Measurements from ENCODE around the gene HOXC6.

HOXC6 gene

DNA sequence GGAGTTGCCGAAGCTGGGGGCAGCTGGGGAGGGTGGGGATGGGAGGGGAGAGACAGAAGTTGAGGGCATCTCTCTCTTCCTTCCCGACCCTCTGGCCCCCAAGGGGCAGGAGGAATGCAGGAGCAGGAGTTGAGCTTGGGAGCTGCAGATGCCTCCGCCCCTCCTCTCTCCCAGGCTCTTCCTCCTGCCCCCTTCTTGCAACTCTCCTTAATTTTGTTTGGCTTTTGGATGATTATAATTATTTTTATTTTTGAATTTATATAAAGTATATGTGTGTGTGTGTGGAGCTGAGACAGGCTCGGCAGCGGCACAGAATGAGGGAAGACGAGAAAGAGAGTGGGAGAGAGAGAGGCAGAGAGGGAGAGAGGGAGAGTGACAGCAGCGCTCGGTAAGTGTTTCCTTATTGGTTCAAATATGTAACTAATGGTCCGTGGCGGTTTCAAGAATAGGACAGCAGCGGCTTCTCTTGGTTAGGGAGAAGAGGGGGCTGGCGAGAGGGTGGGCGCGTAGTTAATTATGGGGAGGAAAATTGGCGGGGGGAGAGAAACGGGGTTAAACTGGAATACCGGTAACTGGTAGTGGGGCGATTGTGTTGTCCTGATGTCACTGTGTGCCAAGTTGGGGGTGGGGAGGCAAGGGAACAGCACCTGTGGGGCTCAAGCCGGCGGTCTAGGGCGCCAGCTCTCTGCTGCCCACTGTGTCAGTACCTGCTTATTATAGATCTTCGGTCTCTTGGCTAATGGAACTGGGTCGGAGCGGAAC lies 11.0 kb upstream of the HOXC6 start (continued):
- TF ChIP-seq GLIS1 (tag by site-specific recombination; IDR thresholded peaks at IDR 0.05), result no peak; the same call in 1 of the 2 replicates
- TF ChIP-seq, protein P1, sequence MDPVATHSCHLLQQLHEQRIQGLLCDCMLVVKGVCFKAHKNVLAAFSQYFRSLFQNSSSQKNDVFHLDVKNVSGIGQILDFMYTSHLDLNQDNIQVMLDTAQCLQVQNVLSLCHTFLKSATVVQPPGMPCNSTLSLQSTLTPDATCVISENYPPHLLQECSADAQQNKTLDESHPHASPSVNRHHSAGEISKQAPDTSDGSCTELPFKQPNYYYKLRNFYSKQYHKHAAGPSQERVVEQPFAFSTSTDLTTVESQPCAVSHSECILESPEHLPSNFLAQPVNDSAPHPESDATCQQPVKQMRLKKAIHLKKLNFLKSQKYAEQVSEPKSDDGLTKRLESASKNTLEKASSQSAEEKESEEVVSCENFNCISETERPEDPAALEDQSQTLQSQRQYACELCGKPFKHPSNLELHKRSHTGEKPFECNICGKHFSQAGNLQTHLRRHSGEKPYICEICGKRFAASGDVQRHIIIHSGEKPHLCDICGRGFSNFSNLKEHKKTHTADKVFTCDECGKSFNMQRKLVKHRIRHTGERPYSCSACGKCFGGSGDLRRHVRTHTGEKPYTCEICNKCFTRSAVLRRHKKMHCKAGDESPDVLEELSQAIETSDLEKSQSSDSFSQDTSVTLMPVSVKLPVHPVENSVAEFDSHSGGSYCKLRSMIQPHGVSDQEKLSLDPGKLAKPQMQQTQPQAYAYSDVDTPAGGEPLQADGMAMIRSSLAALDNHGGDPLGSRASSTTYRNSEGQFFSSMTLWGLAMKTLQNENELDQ (tag by site-specific recombination; IDR thresholded peaks at IDR 0.05; ENCODE audit: low read depth), result no peak
- TF ChIP-seq, protein P2, sequence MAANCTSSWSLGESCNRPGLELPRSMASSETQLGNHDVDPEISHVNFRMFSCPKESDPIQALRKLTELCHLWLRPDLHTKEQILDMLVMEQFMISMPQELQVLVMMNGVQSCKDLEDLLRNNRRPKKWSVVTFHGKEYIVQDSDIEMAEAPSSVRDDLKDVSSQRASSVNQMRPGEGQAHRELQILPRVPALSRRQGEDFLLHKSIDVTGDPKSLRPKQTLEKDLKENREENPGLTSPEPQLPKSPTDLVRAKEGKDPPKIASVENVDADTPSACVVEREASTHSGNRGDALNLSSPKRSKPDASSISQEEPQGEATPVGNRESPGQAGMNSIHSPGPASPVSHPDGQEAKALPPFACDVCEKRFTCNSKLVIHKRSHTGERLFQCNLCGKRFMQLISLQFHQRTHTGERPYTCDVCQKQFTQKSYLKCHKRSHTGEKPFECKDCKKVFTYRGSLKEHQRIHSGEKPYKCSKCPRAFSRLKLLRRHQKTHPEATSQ (tag by site-specific recombination; IDR thresholded peaks at IDR 0.05), result 0 out of 2 replicates have a peak, but pooled peaks have one; percentile 38
- TF ChIP-seq SP2 (tag by site-specific recombination; IDR thresholded peaks at IDR 0.05), result peak; percentile 64
- peak; percentile 32; the same call in 1 of the 2 replicates for TF ChIP-seq ZNF10 (tag by site-specific recombination; IDR thresholded peaks at IDR 0.05)
- peak; percentile 83; the same call in 1 of the 2 replicates for TF ChIP-seq ZNF391 (tag by site-specific recombination; IDR thresholded peaks at IDR 0.05; ENCODE audit: borderline replicate concordance, low read depth)
- TF ChIP-seq ZNF132 (tag by site-specific recombination; IDR thresholded peaks at IDR 0.05; ENCODE audit: borderline replicate concordance), result no peak
- TF ChIP-seq ZNF423 (tag by site-specific recombination; IDR thresholded peaks at IDR 0.05), result no peak
- TF ChIP-seq BCL11B (tag by site-specific recombination; IDR thresholded peaks at IDR 0.05; ENCODE audit: low read depth), result peak; percentile 67; the same call in 1 of the 2 replicates
- TF ChIP-seq ZBTB48 (tag by site-specific recombination; IDR thresholded peaks at IDR 0.05), result peak; percentile 93
- TF ChIP-seq ZBTB7A (tag by site-specific recombination; IDR thresholded peaks at IDR 0.05; ENCODE audit: low read depth), result peak; percentile 89; the same call in 1 of the 2 replicates
- TF ChIP-seq, protein P3, sequence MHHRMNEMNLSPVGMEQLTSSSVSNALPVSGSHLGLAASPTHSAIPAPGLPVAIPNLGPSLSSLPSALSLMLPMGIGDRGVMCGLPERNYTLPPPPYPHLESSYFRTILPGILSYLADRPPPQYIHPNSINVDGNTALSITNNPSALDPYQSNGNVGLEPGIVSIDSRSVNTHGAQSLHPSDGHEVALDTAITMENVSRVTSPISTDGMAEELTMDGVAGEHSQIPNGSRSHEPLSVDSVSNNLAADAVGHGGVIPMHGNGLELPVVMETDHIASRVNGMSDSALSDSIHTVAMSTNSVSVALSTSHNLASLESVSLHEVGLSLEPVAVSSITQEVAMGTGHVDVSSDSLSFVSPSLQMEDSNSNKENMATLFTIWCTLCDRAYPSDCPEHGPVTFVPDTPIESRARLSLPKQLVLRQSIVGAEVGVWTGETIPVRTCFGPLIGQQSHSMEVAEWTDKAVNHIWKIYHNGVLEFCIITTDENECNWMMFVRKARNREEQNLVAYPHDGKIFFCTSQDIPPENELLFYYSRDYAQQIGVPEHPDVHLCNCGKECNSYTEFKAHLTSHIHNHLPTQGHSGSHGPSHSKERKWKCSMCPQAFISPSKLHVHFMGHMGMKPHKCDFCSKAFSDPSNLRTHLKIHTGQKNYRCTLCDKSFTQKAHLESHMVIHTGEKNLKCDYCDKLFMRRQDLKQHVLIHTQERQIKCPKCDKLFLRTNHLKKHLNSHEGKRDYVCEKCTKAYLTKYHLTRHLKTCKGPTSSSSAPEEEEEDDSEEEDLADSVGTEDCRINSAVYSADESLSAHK (tag by site-specific recombination; IDR thresholded peaks at IDR 0.05), result peak; percentile 100
- peak; percentile 99 for TF ChIP-seq SCRT2 (tag by site-specific recombination; IDR thresholded peaks at IDR 0.05)
- TF ChIP-seq, protein P4, sequence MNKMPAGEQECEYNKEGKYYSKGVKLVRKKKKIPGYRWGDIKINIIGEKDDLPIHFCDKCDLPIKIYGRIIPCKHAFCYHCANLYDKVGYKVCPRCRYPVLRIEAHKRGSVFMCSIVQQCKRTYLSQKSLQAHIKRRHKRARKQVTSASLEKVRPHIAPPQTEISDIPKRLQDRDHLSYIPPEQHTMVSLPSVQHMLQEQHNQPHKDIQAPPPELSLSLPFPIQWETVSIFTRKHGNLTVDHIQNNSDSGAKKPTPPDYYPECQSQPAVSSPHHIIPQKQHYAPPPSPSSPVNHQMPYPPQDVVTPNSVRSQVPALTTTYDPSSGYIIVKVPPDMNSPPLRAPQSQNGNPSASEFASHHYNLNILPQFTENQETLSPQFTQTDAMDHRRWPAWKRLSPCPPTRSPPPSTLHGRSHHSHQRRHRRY (tag by site-specific recombination; IDR thresholded peaks at IDR 0.05), result no peak
- TF ChIP-seq TRIM28 (IDR thresholded peaks at IDR 0.05; ENCODE audit: borderline replicate concordance, low read length), result no peak
- TF ChIP-seq, protein P5, sequence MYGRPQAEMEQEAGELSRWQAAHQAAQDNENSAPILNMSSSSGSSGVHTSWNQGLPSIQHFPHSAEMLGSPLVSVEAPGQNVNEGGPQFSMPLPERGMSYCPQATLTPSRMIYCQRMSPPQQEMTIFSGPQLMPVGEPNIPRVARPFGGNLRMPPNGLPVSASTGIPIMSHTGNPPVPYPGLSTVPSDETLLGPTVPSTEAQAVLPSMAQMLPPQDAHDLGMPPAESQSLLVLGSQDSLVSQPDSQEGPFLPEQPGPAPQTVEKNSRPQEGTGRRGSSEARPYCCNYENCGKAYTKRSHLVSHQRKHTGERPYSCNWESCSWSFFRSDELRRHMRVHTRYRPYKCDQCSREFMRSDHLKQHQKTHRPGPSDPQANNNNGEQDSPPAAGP (tag by site-specific recombination; IDR thresholded peaks at IDR 0.05), result peak; percentile 33; the same call in 1 of the 2 replicates
- no peak; the same call in 1 of the 2 replicates for TF ChIP-seq MZF1 (tag by site-specific recombination; IDR thresholded peaks at IDR 0.05; ENCODE audit: borderline replicate concordance)
- no peak for TF ChIP-seq ZNF248 (tag by site-specific recombination; IDR thresholded peaks at IDR 0.05)
- peak; percentile 38 for TF ChIP-seq ZNF510 (tag by site-specific recombination; IDR thresholded peaks at IDR 0.05; ENCODE audit: insufficient replicate concordance)
- TF ChIP-seq, protein P6, sequence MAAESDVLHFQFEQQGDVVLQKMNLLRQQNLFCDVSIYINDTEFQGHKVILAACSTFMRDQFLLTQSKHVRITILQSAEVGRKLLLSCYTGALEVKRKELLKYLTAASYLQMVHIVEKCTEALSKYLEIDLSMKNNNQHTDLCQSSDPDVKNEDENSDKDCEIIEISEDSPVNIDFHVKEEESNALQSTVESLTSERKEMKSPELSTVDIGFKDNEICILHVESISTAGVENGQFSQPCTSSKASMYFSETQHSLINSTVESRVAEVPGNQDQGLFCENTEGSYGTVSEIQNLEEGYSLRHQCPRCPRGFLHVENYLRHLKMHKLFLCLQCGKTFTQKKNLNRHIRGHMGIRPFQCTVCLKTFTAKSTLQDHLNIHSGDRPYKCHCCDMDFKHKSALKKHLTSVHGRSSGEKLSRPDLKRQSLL (tag by site-specific recombination; IDR thresholded peaks at IDR 0.05), result 0 out of 2 replicates have a peak, but pooled peaks have one; percentile 33
- TF ChIP-seq ZNF514 (tag by site-specific recombination; IDR thresholded peaks at IDR 0.05), result no peak
- TF ChIP-seq SETDB1 (IDR thresholded peaks at IDR 0.05; ENCODE audit: insufficient read length, low read length), result no peak
- no peak for TF ChIP-seq ZNF311 (tag by site-specific recombination; IDR thresholded peaks at IDR 0.05; ENCODE audit: borderline replicate concordance)
- TF ChIP-seq ZBTB21 (tag by site-specific recombination; IDR thresholded peaks at IDR 0.05), result no peak
- 0 out of 2 replicates have a peak, but pooled peaks have one; percentile 51 for TF ChIP-seq ZNF24 (tag by site-specific recombination; IDR thresholded peaks at IDR 0.05)
- TF ChIP-seq, protein P7, sequence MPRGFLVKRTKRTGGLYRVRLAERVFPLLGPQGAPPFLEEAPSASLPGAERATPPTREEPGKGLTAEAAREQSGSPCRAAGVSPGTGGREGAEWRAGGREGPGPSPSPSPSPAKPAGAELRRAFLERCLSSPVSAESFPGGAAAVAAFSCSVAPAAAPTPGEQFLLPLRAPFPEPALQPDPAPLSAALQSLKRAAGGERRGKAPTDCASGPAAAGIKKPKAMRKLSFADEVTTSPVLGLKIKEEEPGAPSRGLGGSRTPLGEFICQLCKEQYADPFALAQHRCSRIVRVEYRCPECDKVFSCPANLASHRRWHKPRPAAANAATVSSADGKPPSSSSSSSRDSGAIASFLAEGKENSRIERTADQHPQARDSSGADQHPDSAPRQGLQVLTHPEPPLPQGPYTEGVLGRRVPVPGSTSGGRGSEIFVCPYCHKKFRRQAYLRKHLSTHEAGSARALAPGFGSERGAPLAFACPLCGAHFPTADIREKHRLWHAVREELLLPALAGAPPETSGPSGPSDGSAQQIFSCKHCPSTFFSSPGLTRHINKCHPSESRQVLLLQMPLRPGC (tag by site-specific recombination; IDR thresholded peaks at IDR 0.05), result no peak; the same call in 1 of the 2 replicates
- peak; percentile 54; the same call in 1 of the 2 replicates for TF ChIP-seq GLI4 (tag by site-specific recombination; IDR thresholded peaks at IDR 0.05)
- 0 out of 2 replicates have a peak, but pooled peaks have one; percentile 15 for TF ChIP-seq KLF9 (tag by site-specific recombination; IDR thresholded peaks at IDR 0.05; ENCODE audit: low read depth)
